GM13977 (cell line): ENCODE data around the gene ACOT7.

Experiments
- DNase-seq: peaks from one replicate; pipeline ENCODE4 v3.0.0; 2012; ENCODE audit warnings: low spot score
- CTCF ChIP-seq: IDR thresholded peaks from 2 replicates; pipeline ENCODE4 v1.5.1; 2012; ENCODE audit warnings: mild to moderate bottlenecking, control low read depth; ENCODE audit not compliant: insufficient read depth; ENCODE audit errors: extremely low read depth, missing control alignments
- in situ Hi-C: fragments of 300-500 bp; cut with MboI; formaldehyde crosslinking; loops from one replicate; pipeline ENCODE4 v1.12.0; 2022; ENCODE audit warnings: low sequenced_read_pairs, low pct_unique_long_range_greater_than_20kb, mixed read lengths, inconsistent platforms; ENCODE audit not compliant: unreplicated experiment

The ACOT7 gene

GRCh38 chr1:6248932-6249738, 144.4 kb downstream of the ACOT7 start:
- in situ Hi-C loops: loop anchor here (10.0 kb wide), 2 partner anchors 96 to 156 kb away; no protein-coding TSS in a partner anchor
- no peak for TF ChIP-seq CTCF
- DNase-seq: peak; percentile 58

GRCh38 chr1:6248161-6248776, 145.3 kb downstream of the ACOT7 start:
- DNase-seq: no peak
- in situ Hi-C loops: loop anchor here (10.0 kb wide), 2 partner anchors 97 to 157 kb away; no protein-coding TSS in a partner anchor
- TF ChIP-seq CTCF: no peak

GRCh38 chr1:6247651-6248050, 145.9 kb downstream of the ACOT7 start:
- no peak for TF ChIP-seq CTCF
- DNase-seq: no peak
- in situ Hi-C loops: loop anchor here (10.0 kb wide), 2 partner anchors 97 to 157 kb away; no protein-coding TSS in a partner anchor

- peak; percentile 92 for TF ChIP-seq CTCF
- DNase-seq: peak; percentile 94
- in situ Hi-C loops: loop anchor here (10.0 kb wide), 2 partner anchors 98 to 158 kb away; no protein-coding TSS in a partner anchor
Measured at GRCh38 chr1:6246497-6247467, 146.8 kb downstream of the ACOT7 start.

- in situ Hi-C loops: loop anchor here (10.0 kb wide), 2 partner anchors 99 to 159 kb away; no protein-coding TSS in a partner anchor
- DNase-seq: peak; percentile 84
- no peak for TF ChIP-seq CTCF
Measured at GRCh38 chr1:6245869-6246496, 147.6 kb downstream of the ACOT7 start.
